AG09309 (cell line): Measurements from ENCODE around the gene ITGB5.

ENCODE experiments used
- DNase-seq: peaks from one replicate; pipeline ENCODE4 v3.0.0-alpha.2; 2010; ENCODE audit warnings: low read depth
- H3K4me3 ChIP-seq: 2 replicates; pipeline ENCODE4 v1.5.1; 2011; ENCODE audit warnings: mild to moderate bottlenecking, low read depth, low read length, moderate library complexity; ENCODE audit not compliant: control insufficient read depth
- TF ChIP-seq, protein P1 (sequence below): IDR thresholded peaks from 2 replicates; pipeline ENCODE4 v1.5.1; 2011; ENCODE audit warnings: mild to moderate bottlenecking, low read depth, low read length, inconsistent platforms; ENCODE audit not compliant: insufficient read depth, control insufficient read depth; ENCODE audit errors: missing control alignments

Gene ITGB5

DNA sequence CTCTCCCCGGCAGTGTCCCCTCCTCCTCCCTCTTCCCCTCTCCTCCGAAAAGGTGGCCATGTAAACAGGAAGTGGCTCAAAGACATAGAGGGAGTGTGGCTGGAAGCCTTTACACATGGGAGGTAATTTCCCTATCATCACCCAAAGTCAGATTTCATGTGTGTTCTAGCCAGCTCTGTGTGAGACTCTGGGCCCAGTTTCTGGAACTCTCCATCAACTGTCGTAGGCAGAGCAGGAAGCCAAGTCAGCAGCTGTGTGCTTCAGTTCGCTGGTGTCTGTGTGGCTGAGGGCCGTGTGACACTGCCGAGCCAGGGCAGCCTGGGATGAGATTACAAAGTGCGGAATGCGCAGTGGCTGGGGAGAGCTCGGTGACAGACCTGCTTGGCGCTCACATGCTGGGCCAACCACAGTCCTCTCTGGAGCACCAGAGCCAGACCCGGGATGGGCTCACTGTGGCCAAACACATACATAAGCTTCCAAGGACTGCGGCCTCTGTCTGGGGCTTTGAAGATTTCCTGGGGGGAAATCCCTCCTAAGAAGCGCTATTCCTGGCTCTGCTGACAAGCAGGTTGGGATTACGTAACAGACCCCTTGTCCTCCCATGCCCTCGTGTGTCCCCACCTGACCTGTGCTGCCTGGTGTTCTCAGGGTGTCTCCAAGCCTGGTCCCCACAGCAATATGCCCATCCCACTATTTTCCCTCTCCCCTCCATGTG is 106.2 kb downstream of the ITGB5 start:
- no peak for DNase-seq

DNA sequence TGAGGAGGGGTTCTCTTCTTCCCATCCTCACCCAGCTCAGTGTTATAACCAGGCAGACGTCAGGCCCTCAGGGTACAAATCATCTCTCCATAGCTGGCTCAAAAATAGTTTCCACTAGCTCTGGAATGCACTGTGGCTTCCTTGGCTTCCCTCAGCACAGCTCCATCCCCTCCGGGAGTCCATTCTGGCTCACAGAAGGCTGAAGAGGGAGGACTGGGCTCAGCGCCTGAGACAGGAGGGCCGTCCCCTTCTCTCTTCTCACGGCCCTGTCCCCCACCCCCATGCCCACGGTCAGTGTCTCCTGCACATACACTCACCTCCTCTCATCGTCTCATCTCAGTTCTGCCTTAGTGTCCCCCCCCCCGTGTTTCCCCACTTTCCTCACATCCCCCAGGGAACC is 106.8 kb downstream of the ITGB5 start:
- TF ChIP-seq, protein P1, sequence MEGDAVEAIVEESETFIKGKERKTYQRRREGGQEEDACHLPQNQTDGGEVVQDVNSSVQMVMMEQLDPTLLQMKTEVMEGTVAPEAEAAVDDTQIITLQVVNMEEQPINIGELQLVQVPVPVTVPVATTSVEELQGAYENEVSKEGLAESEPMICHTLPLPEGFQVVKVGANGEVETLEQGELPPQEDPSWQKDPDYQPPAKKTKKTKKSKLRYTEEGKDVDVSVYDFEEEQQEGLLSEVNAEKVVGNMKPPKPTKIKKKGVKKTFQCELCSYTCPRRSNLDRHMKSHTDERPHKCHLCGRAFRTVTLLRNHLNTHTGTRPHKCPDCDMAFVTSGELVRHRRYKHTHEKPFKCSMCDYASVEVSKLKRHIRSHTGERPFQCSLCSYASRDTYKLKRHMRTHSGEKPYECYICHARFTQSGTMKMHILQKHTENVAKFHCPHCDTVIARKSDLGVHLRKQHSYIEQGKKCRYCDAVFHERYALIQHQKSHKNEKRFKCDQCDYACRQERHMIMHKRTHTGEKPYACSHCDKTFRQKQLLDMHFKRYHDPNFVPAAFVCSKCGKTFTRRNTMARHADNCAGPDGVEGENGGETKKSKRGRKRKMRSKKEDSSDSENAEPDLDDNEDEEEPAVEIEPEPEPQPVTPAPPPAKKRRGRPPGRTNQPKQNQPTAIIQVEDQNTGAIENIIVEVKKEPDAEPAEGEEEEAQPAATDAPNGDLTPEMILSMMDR = no peak
- H3K4me3 ChIP-seq = no peak overlapping the region
- peak; percentile 80 for DNase-seq

More for the DNA sequence above, 106.2 kb downstream of the ITGB5 start:
- TF ChIP-seq, protein P1 = no peak
- H3K4me3 ChIP-seq = no peak overlapping the region

DNA sequence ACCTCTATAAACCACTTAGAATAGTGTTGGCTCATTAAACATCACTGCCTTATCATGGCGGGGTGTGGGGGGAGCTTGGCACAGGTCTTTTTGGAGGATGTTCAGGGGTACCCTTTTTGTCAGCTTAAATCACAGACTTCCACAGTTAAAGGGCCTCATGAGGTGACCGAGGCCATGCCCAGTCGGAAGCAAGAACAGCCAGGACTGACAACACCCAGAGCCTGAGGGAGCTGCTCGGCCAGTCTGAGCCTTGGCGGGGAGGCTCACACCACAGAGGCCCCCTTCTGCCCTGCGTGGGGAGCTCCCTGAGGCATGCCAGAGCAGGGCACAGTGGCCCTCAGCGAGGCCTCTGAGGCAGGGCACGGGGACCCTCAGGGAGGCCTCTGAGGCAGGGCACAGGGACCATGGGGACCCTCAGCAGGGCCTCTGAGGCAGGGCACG is 107.4 kb downstream of the ITGB5 start:
- DNase-seq = no peak
- H3K4me3 ChIP-seq = no peak overlapping the region
- TF ChIP-seq, protein P1 = no peak

DNA sequence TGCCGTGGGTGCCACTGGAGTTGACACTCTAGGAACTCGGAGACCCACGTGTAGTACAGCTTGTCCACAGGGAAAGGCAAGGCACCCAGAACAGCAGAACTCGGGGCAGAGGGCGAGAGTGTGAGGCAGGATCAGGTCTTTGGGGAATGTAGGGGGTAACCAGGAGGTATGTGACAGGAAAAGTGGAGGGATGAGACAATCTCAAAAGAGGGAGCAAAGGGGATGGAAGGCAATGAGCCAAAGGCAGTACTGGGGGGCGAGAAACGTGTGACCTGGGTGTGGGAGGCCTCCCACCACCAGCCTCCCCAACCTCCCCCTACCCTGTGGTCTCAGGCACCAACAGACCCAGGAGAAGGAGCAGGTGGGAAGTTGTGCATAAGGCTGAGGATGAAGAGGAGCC is 108.0 kb downstream of the ITGB5 start:
- no peak for DNase-seq
- TF ChIP-seq, protein P1 = no peak
- no peak overlapping the region for H3K4me3 ChIP-seq

DNA sequence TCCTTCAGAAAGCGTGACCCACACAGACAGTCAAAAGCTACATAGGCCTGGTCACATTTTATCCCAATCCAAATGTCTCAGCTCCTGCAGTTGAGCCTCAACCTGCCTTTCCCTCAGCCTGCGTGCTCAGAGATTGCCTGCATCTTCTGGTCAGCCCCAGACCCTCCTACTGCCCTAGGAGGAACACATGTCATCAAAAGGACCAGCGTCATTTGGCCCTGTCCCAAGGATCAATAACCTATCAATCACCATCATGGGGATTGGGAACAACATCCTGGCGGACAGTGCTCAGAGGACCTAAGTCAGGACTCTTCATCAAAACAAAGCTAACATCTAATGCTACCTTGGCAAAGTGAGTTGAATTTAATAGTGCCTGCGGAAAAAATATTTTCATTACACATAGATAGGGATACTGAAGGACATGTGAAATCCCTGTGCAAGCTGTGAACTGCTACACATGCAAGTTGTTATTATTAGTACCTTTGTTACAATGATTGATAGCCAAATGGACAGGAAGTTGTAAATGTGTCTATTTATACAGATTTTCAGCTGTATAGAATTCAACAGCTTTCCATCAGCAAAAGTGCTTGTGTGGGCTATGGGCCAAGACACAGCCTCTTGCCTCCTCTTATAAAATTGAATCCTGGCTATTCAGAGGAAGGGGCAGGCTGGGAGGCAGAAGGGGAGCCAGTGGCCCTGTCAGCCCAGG is 109.2 kb downstream of the ITGB5 start:
- H3K4me3 ChIP-seq = no peak overlapping the region
- DNase-seq = no peak
- TF ChIP-seq, protein P1 = no peak

DNA sequence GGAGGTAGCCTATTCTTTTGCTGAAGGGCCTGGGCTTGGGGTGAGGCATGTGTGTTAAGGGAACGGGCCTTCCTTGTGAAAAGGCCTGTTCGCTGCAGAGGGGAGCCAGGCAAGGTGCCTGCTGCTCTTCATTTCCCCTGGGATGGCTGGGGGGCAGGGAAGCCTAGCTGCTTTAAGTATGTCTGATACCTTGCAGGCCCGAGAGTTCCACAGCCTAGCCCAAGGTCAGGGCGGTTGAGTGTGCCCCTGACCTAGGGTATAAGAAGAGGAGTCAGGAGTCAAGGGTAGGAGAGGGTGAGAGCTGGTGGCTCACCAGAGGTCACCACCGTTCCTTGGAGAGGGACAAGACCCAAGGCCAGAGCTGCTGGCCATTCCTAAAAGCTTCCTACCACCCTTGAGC is 110.3 kb downstream of the ITGB5 start:
- no peak overlapping the region for H3K4me3 ChIP-seq
- DNase-seq = no peak
- TF ChIP-seq, protein P1 = no peak
